ENCODE measurements around the gene IP6K2.

The IP6K2 gene

DNA sequence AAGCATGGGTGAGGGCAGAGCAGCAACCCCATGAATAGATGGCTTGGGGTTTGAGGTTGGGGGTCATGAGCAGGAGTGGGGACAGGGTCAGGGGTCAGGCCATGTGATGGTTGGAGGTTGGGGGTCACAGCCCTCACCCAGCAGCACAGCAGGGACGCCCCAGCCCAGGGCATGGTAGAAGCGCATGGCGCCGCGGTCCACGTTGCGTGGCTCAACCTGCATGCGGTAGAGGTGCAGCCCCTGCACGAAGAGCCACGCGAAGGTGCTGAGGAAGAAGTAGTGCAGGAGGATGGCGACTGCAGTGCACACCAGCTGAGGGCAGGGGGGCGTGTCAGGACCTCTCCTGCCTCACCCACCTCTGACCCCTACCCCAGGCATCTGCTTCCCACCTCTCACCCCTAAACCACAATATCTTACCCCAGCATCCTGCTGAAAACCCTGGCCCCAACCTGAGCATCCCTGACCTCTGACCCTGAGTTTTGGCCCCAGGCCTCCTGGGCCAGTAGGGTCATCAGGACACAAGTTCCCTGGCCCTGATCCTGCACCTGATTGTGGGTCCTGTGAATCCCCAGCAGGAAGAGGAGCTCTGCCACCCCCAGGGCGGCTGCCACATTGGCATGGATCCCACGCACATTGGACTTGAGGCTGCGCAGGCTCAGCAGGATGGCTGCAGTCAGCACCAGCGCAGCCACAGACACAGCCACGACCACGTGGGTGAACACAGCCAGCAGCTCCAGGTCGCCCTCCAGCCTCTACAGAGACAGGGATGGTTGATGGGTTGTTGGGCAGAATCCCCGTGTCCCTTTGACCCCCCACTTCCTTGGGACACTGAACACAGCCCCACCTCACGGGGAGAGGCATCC is 71.9 kb downstream of the IP6K2 start:
- in situ Hi-C loops (cut with MboI; ENCODE audit: low sequenced_read_pairs): no loop called here

DNA sequence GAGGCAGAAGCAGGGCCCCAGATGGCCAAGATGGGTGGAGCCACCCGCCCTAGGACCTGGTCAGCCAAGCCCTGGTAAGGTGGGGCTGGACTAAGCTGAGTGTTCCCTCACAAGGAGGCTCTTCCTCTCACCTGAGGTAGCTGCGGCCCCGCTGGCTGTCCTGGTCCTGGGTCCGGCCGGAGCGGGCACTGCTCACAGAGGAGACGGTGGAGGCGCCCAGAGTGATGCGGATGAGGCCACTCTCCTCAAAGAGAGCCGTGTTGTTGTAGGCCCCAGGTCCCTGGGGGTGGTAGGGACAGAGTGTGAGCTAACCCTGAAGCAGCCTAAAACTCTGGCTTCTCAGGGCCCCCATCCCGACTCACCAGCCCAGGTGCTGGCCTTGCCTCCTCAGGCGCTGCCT is 74.4 kb downstream of the IP6K2 start:
- in situ Hi-C loops (cut with MboI; ENCODE audit: low sequenced_read_pairs): no loop called here

DNA sequence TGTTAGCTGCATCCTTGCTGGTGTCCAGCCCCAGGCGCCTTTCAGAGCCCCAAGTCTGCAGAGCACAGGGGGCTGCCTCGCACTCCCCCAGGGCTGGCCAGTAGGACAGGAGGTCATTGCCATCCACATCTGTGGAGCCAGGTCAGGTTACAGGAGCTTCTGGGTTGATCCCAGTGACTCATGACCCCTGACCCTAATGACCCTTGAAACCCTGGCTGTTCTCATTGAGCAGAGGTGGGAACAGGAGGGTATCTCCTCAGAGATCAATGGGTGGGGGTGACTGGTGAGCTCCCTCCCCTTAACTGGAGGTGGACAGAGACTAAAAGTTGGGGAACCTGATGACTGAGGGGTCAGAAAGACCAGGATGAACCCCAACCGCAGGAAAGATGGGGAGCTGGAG is 75.6 kb downstream of the IP6K2 start:
- in situ Hi-C loops (cut with MboI; ENCODE audit: low sequenced_read_pairs): no loop called here

DNA sequence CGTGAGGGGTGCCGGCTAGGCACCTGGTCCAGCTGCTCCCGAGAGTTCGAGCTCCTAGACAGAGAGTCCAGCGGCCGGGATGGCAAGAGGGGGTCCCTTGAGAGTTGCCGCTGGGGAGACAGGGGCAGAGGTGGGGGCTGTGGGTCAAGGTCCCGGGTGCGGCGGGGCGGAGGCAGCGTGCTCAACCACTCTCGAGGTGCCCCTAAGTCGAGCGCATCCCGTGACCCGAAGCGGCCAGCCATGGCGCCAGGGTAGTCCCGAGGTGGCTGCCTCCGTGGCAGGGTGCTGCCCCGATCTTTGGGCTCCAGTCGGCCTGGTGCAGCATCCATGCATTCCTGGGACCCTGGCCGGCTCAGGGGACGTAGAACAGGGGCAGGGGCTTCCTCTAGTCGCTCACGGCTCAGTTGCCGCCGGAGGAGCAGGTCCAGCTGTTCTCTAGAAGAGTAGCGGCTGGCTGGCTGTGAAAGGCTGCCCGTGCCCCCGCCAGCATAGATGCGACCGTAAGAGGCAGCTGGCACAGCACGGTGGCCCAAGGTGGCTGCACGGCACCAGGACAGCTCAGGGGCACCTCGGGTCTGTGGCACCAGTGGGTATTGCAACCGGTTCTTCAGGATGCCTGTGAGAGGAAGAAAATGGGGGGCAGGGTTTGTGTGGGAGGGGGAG is 76.9 kb downstream of the IP6K2 start:
- in situ Hi-C loops (cut with MboI; ENCODE audit: low sequenced_read_pairs): no loop called here
